MM.1S (cell line): ENCODE measurements around the gene NOL4L.

Source experiments
- DNase-seq: peaks from one replicate; pipeline ENCODE4 v3.0.0-alpha.2; 2015
- H2AFZ ChIP-seq: fragments of 300-600 bp; sonication (generic); 2 replicates; pipeline ENCODE4 v1.6.0; 2016; ENCODE audit warnings: antibody characterized with exemption, low read length
- H3F3A ChIP-seq: fragments of 300-600 bp; sonication (generic); 2 replicates; pipeline ENCODE4 v1.6.1; 2016; ENCODE audit warnings: mild to moderate bottlenecking, antibody characterized with exemption, low read length, moderate library complexity, mixed read lengths; ENCODE audit not compliant: insufficient read depth
- H3K27ac ChIP-seq: fragments of 300-600 bp; sonication (generic); 2 replicates; pipeline ENCODE4 v1.5.1; 2016; ENCODE audit warnings: mild to moderate bottlenecking, low read length
- H3K27me3 ChIP-seq: fragments of 300-600 bp; sonication (generic); replicated peaks from 2 replicates; pipeline ENCODE4 v1.6.0; 2016; ENCODE audit warnings: low read length; ENCODE audit not compliant: insufficient read depth
- H3K36me3 ChIP-seq: fragments of 300-600 bp; sonication (generic); replicated peaks from 2 replicates; pipeline ENCODE4 v1.6.1; 2016; ENCODE audit warnings: mild to moderate bottlenecking, low read length, mixed read lengths; ENCODE audit not compliant: insufficient read depth
- H3K4me1 ChIP-seq: fragments of 300-600 bp; sonication (generic); 2 replicates; pipeline ENCODE4 v1.6.1; 2016; ENCODE audit warnings: low read length, mixed read lengths
- H3K4me2 ChIP-seq: fragments of 300-600 bp; sonication (generic); 2 replicates; pipeline ENCODE4 v1.6.0; 2016; ENCODE audit warnings: low read depth, low read length
- H3K4me3 ChIP-seq: fragments of 300-600 bp; sonication (generic); 2 replicates; pipeline ENCODE4 v1.5.1; 2016; ENCODE audit warnings: low read length, mixed read lengths
- H3K79me2 ChIP-seq: fragments of 300-600 bp; sonication (generic); 2 replicates; pipeline ENCODE4 v1.6.1; 2016; ENCODE audit warnings: mixed run types, low read length, mixed read lengths
- H3K9ac ChIP-seq: fragments of 300-600 bp; sonication (generic); 2 replicates; pipeline ENCODE4 v1.6.1; 2016; ENCODE audit warnings: low read length, mixed read lengths
- H3K9me2 ChIP-seq: fragments of 300-600 bp; sonication (generic); replicated peaks from 2 replicates; pipeline ENCODE4 v1.6.1; 2016; ENCODE audit warnings: mild to moderate bottlenecking, low read length, mixed read lengths; ENCODE audit not compliant: insufficient read depth
- H3K9me3 ChIP-seq: fragments of 300-600 bp; sonication (generic); replicated peaks from 2 replicates; pipeline ENCODE4 v1.6.1; 2016; ENCODE audit warnings: mild to moderate bottlenecking, low read length, mixed read lengths; ENCODE audit not compliant: insufficient read depth
- H4K20me1 ChIP-seq: fragments of 300-600 bp; sonication (generic); 2 replicates; pipeline ENCODE4 v1.6.1; 2016; ENCODE audit warnings: mild to moderate bottlenecking, low read length, moderate library complexity, mixed read lengths; ENCODE audit not compliant: insufficient read depth
- EZH2 ChIP-seq: fragments of 300-600 bp; sonication (generic); optimal IDR thresholded peaks from 2 replicates; pipeline ENCODE3; 2017; ENCODE audit warnings: low read depth, mild to moderate bottlenecking, antibody characterized with exemption, low read length, mixed read lengths
- EZH2phosphoT487 ChIP-seq: fragments of 300-600 bp; sonication (generic); IDR thresholded peaks from 2 replicates; pipeline ENCODE4 v1.6.1; 2018; ENCODE audit warnings: antibody characterized with exemption, low read length
- TF ChIP-seq, protein P1 (sequence below): fragments of 300-600 bp; sonication (generic); IDR thresholded peaks from 2 replicates; pipeline ENCODE4 v1.5.1; 2016; ENCODE audit warnings: antibody characterized with exemption, low read length, mixed read lengths

Gene NOL4L

GRCh38 chr20:32440758-32441078 lies 144.4 kb downstream of the NOL4L start:
- no peak for DNase-seq
- H2AFZ ChIP-seq: no peak overlapping the region
- no peak for TF ChIP-seq EZH2phosphoT487
- no peak for TF ChIP-seq EZH2
- TF ChIP-seq, protein P1, sequence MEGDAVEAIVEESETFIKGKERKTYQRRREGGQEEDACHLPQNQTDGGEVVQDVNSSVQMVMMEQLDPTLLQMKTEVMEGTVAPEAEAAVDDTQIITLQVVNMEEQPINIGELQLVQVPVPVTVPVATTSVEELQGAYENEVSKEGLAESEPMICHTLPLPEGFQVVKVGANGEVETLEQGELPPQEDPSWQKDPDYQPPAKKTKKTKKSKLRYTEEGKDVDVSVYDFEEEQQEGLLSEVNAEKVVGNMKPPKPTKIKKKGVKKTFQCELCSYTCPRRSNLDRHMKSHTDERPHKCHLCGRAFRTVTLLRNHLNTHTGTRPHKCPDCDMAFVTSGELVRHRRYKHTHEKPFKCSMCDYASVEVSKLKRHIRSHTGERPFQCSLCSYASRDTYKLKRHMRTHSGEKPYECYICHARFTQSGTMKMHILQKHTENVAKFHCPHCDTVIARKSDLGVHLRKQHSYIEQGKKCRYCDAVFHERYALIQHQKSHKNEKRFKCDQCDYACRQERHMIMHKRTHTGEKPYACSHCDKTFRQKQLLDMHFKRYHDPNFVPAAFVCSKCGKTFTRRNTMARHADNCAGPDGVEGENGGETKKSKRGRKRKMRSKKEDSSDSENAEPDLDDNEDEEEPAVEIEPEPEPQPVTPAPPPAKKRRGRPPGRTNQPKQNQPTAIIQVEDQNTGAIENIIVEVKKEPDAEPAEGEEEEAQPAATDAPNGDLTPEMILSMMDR: no peak
- no peaks in the 10 kb centered on the region for H3K9me2 ChIP-seq
- H3K9ac ChIP-seq: no peak overlapping the region
- H3K9me3 ChIP-seq: no peaks in the 10 kb centered on the region
- no peaks in the 10 kb centered on the region for H3F3A ChIP-seq
- H3K27ac ChIP-seq: no peak overlapping the region
- H3K4me2 ChIP-seq: no peak overlapping the region
- no peaks in the 10 kb centered on the region for H4K20me1 ChIP-seq
- H3K4me1 ChIP-seq: no peaks in the 10 kb centered on the region
- H3K79me2 ChIP-seq: no peaks in the 10 kb centered on the region
- no peaks in the 10 kb centered on the region for H3K27me3 ChIP-seq
- H3K36me3 ChIP-seq: peaks cover 6% of the 10 kb centered on the region; the same call in 1 of the 2 replicates
- no peak overlapping the region for H3K4me3 ChIP-seq

DNA sequence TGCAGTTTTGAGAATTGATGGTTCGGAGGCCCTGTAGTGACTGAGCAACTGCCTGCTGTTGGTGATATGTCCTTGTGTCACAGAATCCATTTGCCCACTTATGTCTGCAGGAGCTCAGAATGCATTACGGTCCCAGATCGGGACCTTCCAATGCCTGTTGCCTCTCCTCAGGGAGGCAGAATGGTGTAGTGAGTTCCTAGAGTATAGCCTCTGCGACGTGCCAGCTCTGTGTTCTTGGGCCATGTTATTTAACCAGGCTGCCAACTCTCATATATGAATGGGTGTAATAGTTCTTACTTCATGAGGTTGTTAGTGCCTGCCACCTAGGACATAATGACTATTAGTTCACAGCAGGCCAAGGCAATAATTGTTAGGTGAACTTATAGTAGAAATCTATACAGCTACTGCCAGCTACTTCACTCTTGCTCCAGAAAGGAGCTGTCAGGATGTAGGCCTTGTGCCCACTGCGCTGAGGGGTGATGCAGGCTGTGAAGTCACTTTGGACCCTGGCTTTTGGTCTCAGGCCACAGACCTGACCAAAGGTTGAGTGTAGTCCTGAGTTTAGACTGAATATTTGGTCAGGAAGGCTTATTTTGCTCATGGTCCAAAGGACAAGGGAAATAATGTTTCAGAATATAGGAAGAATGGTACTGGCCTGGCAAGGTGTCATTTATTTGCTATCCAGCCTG lies 144.9 kb downstream of the NOL4L start:
- Histone ChIP-seq H3K4me2 (no peak overlapping the region), H3K27ac (no peak overlapping the region), H3F3A (no peaks in the 10 kb centered on the region), H3K27me3 (no peaks in the 10 kb centered on the region), H3K4me1 (no peaks in the 10 kb centered on the region), H2AFZ (no peak overlapping the region), H3K9me2 (no peaks in the 10 kb centered on the region), H3K4me3 (no peak overlapping the region), H3K36me3 (peaks cover 6% of the 10 kb centered on the region; the same call in 1 of the 2 replicates), H4K20me1 (no peaks in the 10 kb centered on the region), H3K9me3 (no peaks in the 10 kb centered on the region), H3K79me2 (no peaks in the 10 kb centered on the region), H3K9ac (no peak overlapping the region)
- DNase-seq: no peak
- TF ChIP-seq EZH2phosphoT487 (no peak), EZH2 (no peak)
- TF ChIP-seq, protein P1: no peak

DNA sequence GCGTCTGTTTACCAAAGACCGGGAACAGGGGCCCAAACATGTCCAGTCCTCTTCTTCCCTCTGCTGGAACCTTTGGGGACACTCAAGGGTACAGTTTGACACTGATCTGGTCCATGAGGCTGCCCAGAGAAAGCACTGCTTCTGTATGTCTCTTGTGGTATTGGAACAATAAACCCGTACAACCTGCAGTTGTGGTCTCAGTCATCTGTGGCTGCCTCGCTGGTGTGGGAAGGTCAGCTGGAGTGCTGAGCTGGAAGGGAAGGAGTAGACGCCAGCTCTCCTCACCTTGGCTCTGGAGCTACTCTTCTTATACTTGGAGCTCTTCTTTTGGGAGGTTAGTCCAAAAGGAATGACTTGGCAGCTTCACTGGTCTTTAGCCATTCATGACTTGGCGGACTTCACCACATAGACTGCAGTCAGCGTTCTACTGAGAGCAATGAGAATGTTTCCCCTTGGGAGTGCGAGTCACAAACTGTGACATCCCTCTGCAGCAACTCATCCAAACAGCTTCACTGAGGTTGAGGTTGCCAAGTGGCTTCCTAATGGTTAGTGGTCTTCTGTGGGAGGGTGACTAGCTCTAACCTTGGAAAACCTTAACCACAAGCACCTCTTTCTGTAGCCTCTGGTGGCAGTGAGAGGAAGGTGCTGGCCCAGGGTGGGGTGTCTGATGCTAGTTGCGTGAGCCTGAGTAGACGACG lies 145.9 kb downstream of the NOL4L start:
- Histone ChIP-seq H3K27me3 (no peaks in the 10 kb centered on the region), H4K20me1 (no peaks in the 10 kb centered on the region), H3K4me3 (no peak overlapping the region), H3K9me3 (no peaks in the 10 kb centered on the region), H3K9me2 (no peaks in the 10 kb centered on the region), H3K79me2 (no peaks in the 10 kb centered on the region), H3K36me3 (peaks cover 9% of the 10 kb centered on the region; the same call in 1 of the 2 replicates), H3F3A (no peaks in the 10 kb centered on the region), H3K27ac (no peak overlapping the region), H3K9ac (no peak overlapping the region), H2AFZ (no peak overlapping the region), H3K4me1 (no peaks in the 10 kb centered on the region), H3K4me2 (no peak overlapping the region)
- no peak for TF ChIP-seq EZH2
- no peak for TF ChIP-seq EZH2phosphoT487
- TF ChIP-seq, protein P1: no peak
- no peak for DNase-seq
